HepG2 (cell line): ENCODE data around the gene RCOR1. TPM values are rescaled to one million over a fixed set of nuclear protein-coding genes. Genes with fewer than 3 reads are reported as not detected.

Source experiments
- GABPB1 ChIP-seq: IDR thresholded peaks from 2 replicates; pipeline ENCODE4 v1.6.1; 2016; ENCODE audit warnings: mild to moderate bottlenecking, missing genetic modification reagents, moderate library complexity, missing compliant biosample characterization
- HIC2 ChIP-seq: sonication (generic); formaldehyde crosslinking; IDR thresholded peaks from 2 replicates; pipeline ENCODE4 v1.9.0; 2022; ENCODE audit warnings: low read depth, missing genetic modification reagents
- IKZF5 ChIP-seq: IDR thresholded peaks from 2 replicates; pipeline ENCODE4 v1.6.1; 2018; ENCODE audit warnings: missing genetic modification reagents, mild to moderate bottlenecking, missing compliant biosample characterization
- KDM3A ChIP-seq: IDR thresholded peaks from 2 replicates; pipeline ENCODE4 v1.6.1; 2018; ENCODE audit warnings: low read depth, missing compliant biosample characterization
- KLF15 ChIP-seq: sonication (generic); formaldehyde crosslinking; IDR thresholded peaks from 2 replicates; pipeline ENCODE4 v1.8.1; 2023; ENCODE audit warnings: borderline replicate concordance, mild to moderate bottlenecking, inconsistent platforms, missing genetic modification reagents, mixed read lengths
- MEIS2 ChIP-seq: sonication (generic); formaldehyde crosslinking; IDR thresholded peaks from 2 replicates; pipeline ENCODE4 v1.9.0; 2021; ENCODE audit warnings: mild to moderate bottlenecking, missing genetic modification reagents
- MXD1 ChIP-seq: sonication (generic); formaldehyde crosslinking; IDR thresholded peaks from 2 replicates; pipeline ENCODE4 v1.4.0; 2020; ENCODE audit warnings: mild to moderate bottlenecking, missing genetic modification reagents
- NFYC ChIP-seq: IDR thresholded peaks from 2 replicates; pipeline ENCODE4 v1.6.1; 2016; ENCODE audit warnings: missing genetic modification reagents, missing compliant biosample characterization
- SETDB1 ChIP-seq: sonication (generic); formaldehyde crosslinking; IDR thresholded peaks from 2 replicates; pipeline ENCODE4 v1.5.1; 2020; ENCODE audit warnings: missing genetic modification reagents, mild to moderate bottlenecking, borderline replicate concordance
- ZHX2 ChIP-seq, 2 experiments: sonication (generic) in 1 of 2; formaldehyde crosslinking in 1 of 2; IDR thresholded peaks; 2 replicates each; pipeline versions ENCODE4 v1.6.1 to v1.9.0; 2014 to 2022; ENCODE audit warnings: antibody characterized with exemption in 1 of 2, borderline replicate concordance in 1 of 2, inconsistent platforms in 1 of 2, low read depth in 1 of 2, missing genetic modification reagents in 1 of 2
- ZNF263 ChIP-seq: sonication (generic); formaldehyde crosslinking; IDR thresholded peaks from 2 replicates; pipeline ENCODE4 v1.4.0; 2020; ENCODE audit warnings: missing genetic modification reagents
- ZNF275 ChIP-seq: sonication (generic); formaldehyde crosslinking; IDR thresholded peaks from 2 replicates; pipeline ENCODE4 v1.8.0; 2022; ENCODE audit warnings: missing genetic modification reagents, mild to moderate bottlenecking, inconsistent platforms, borderline replicate concordance
- ZNF343 ChIP-seq: sonication (generic); formaldehyde crosslinking; IDR thresholded peaks from 2 replicates; pipeline ENCODE4 v1.4.0; 2020; ENCODE audit warnings: mild to moderate bottlenecking, missing genetic modification reagents
- ZNF430 ChIP-seq: sonication (generic); formaldehyde crosslinking; IDR thresholded peaks from 2 replicates; pipeline ENCODE4 v1.9.0; 2021; ENCODE audit warnings: mild to moderate bottlenecking, missing genetic modification reagents
- ZNF501 ChIP-seq: sonication (generic); formaldehyde crosslinking; IDR thresholded peaks from 2 replicates; pipeline ENCODE4 v1.5.1; 2020; ENCODE audit warnings: mild to moderate bottlenecking, moderate library complexity, missing genetic modification reagents
- ZNF740 ChIP-seq: sonication (generic); formaldehyde crosslinking; IDR thresholded peaks from 2 replicates; pipeline ENCODE4 v1.4.0; 2020; ENCODE audit warnings: missing genetic modification reagents
- polyA plus RNA-seq, 8 experiments: library from polyadenylated mRNA; depleted of rRNA in 3 of 8; stranded (reverse) in 7 of 8; unstranded in 1 of 8; fragments of >200 nt; fragmentation: Illumina TruSeq in 4 of 8; extraction: Trizol in 4 of 8; gene quantifications; 2 replicates each; pipeline versions ENCODE4 v1.2.1 to v1.2.3, GENCODE V29; 2011 to 2016; ENCODE audit warnings: low read depth in 4 of 8, missing spikeins in 1 of 8, mixed read lengths in 1 of 8; ENCODE audit not compliant: insufficient read depth in 1 of 8
- total RNA-seq, 5 experiments: library from RNA; depleted of rRNA; stranded (reverse); fragments of >200 nt; fragmentation: Illumina TruSeq; extraction: Trizol; gene quantifications; 2 replicates each; pipeline ENCODE4 v1.2.3, GENCODE V29; 2016; ENCODE audit warnings: low read depth in 1 of 5

RCOR1 gene
- total and polyA plus RNA-seq, 2 of the 13 experiments (the other 11 are each of a cell fraction or from before 2014, with no cell fraction given), result 10.2 to 11.1 TPM

- peak; percentile 59; the same call in 1 of the 2 replicates for TF ChIP-seq ZHX2 (IDR thresholded peaks at IDR 0.05; ENCODE audit: low read depth)
- TF ChIP-seq ZHX2 (CRISPR knock-in tag; IDR thresholded peaks at IDR 0.05; ENCODE audit: borderline replicate concordance), result no peak
- peak; percentile 50; the same call in 1 of the 2 replicates for TF ChIP-seq IKZF5 (CRISPR knock-in tag)
- TF ChIP-seq SETDB1 (CRISPR knock-in tag), result no peak
- no peak for TF ChIP-seq KLF15 (CRISPR knock-in tag)
- 0 out of 2 replicates have a peak, but pooled peaks have one; percentile 27 for TF ChIP-seq ZNF275 (CRISPR knock-in tag)
- peak; percentile 65; the same call in 1 of the 2 replicates for TF ChIP-seq ZNF430
- TF ChIP-seq GABPB1 (CRISPR knock-in tag), result peak; percentile 88
- peak; percentile 70; the same call in 1 of the 2 replicates for TF ChIP-seq ZNF343
- peak; percentile 68; the same call in 1 of the 2 replicates for TF ChIP-seq ZNF263 (CRISPR knock-in tag)
- TF ChIP-seq MXD1 (CRISPR knock-in tag), result peak; percentile 64; the same call in 1 of the 2 replicates
- TF ChIP-seq ZNF740 (CRISPR knock-in tag), result no peak
- TF ChIP-seq KDM3A (CRISPR knock-in tag), result 0 out of 2 replicates have a peak, but pooled peaks have one; percentile 1
- peak; percentile 89 for TF ChIP-seq HIC2 (CRISPR knock-in tag)
- TF ChIP-seq MEIS2 (CRISPR knock-in tag), result peak; percentile 38; the same call in 1 of the 2 replicates
- TF ChIP-seq NFYC, result no peak
- TF ChIP-seq ZNF501 (CRISPR knock-in tag), result peak; percentile 80
Observed at GRCh38 chr14:102683399-102684297, 91.2 kb downstream of the RCOR1 start (continued).
